ENCODE measurements around the gene BABAM2. TPM values are rescaled to one million over a fixed set of nuclear protein-coding genes. Genes with fewer than 3 reads are reported as not detected.

Gene BABAM2
- total RNA-seq (10 to 100 TPM in 1 of 2 donors, 1 to 10 TPM in 1; 9.9 to 13.6 TPM), polyA plus RNA-seq (10 to 100 TPM; 14.2 to 17.0 TPM)

GRCh38 chr2:27890146-27890923 is at the start of gene BABAM2, which contains the start of gene RBKS:
Gene BABAM2, plus strand, starts transcription at chr2:27890729. Its CDS starts 3,828 bp downstream, at chr2:27894557.
Gene RBKS, minus strand, starts transcription at chr2:27890387. Its CDS starts 42 bp downstream, at chr2:27890345.
- peaks cover 4 to 20% (median 6%) of the 10 kb centered on the region in 4 donors for H3K4me1 ChIP-seq (ENCODE audit: control insufficient read depth in 4 of 4, insufficient read depth in 4 of 4, low read length in 3 of 4)
- H3K27me3 ChIP-seq (ENCODE audit: control insufficient read depth in 4 of 4, insufficient read depth in 4 of 4, low read length in 3 of 4), result no peaks in the 10 kb centered on the region
- peak within 1 kb of the TSS; percentile 63 to 98 (median 97) for H3K4me3 ChIP-seq (ENCODE audit: low read depth in 1 of 3, low read length in 3 of 3)
- TF ChIP-seq GABPA (IDR thresholded peaks at IDR 0.05 in 1 of 2, conservative IDR thresholded peaks at IDR 0.05 in 1 of 2) (no peak), CTCF (IDR thresholded peaks at IDR 0.05; ENCODE audit: low read depth, low read length, missing input control) (no peak), FOXA1 (IDR thresholded peaks at IDR 0.05) (no peak), MAX (IDR thresholded peaks at IDR 0.05) (peak; percentile 46), ZBTB33 (IDR thresholded peaks at IDR 0.05) (no peak), HNF4G (IDR thresholded peaks at IDR 0.05) (peak; percentile 37), TAF1 (conservative IDR thresholded peaks at IDR 0.05) (no peak), FOXA2 (IDR thresholded peaks at IDR 0.05) (no peak), RXRA (IDR thresholded peaks at IDR 0.05) (peak; percentile 81 to 96), NR2F2 (IDR thresholded peaks at IDR 0.05) (peak; percentile 99), HNF4A (conservative IDR thresholded peaks at IDR 0.05) (peak; percentile 89 to 93), ATF3 (IDR thresholded peaks at IDR 0.05) (no peak), SP1 (IDR thresholded peaks at IDR 0.05) (peak; percentile 37), RAD21 (IDR thresholded peaks at IDR 0.05) (peak; percentile 6 to 38), REST (IDR thresholded peaks at IDR 0.05) (peak; percentile 95), JUND (IDR thresholded peaks at IDR 0.05) (no peak), YY1 (IDR thresholded peaks at IDR 0.05) (peak; percentile 96), EGR1 (IDR thresholded peaks at IDR 0.05; ENCODE audit: low read depth in 2 of 2) (peak; percentile 85 to 98)
- H3K9ac ChIP-seq (ENCODE audit: low read depth in 1 of 2, low read length in 2 of 2), result peak within 1 kb of the TSS; percentile 97
- peak; percentile 90 for DNase-seq (ENCODE audit: low spot score)
- no peaks in the 10 kb centered on the region for H3K36me3 ChIP-seq (ENCODE audit: control insufficient read depth in 4 of 4, insufficient read depth in 3 of 4, low read depth in 1 of 4, low read length in 3 of 4)
- WGBS, result under 1% methylated on average over 79 of the region's 79 CpGs
- H3K9me3 ChIP-seq (ENCODE audit: control insufficient read depth in 4 of 4, low read length in 3 of 4), result no peaks in the 10 kb centered on the region
- H3K27ac ChIP-seq (ENCODE audit: low read depth in 1 of 2, low read length in 2 of 2), result peak within 1 kb of the TSS; percentile 99

Data from liver (tissue), 9 donors.